B cell (primary cell): ENCODE data around the gene UMODL1. TPM values are rescaled to one million over a fixed set of nuclear protein-coding genes. Genes with fewer than 3 reads are reported as not detected.
A peak's percentile ranks its signal among the peaks of the same experiment; 100 is the strongest.
"Not testable (repeated sequence)": the region's sequence is repeated elsewhere in the genome, so short reads cannot be mapped to it uniquely, and the experiment has no call there.

ENCODE experiments used
- ATAC-seq: fragments of 200-7000 bp; cut with Tn5 transposase; one replicate; pipeline ENCODE4 v1.10.0; 2021; ENCODE audit warnings: low read depth, mild to moderate bottlenecking, moderate number of reproducible peaks, moderate library complexity
- CTCF ChIA-PET: fragments of 350-600 bp; sonication (Branson Sonifier 250); formaldehyde crosslinking; loops from one replicate; lab custom pipeline; 2021; ENCODE audit warnings: antibody characterized with exemption, inconsistent platforms; lab: Charles Lee
- POLR2A ChIA-PET: fragments of 350-600 bp; sonication (Branson Sonifier 250); formaldehyde crosslinking; loops from one replicate; lab custom pipeline; 2021; ENCODE audit warnings: antibody characterized with exemption; lab: Charles Lee
- DNase-seq: peaks from one replicate; pipeline ENCODE4 v3.0.0; 2013
- H2AFZ ChIP-seq: 2 replicates; pipeline ENCODE4 v1.6.1; 2012; ENCODE audit warnings: mild to moderate bottlenecking, low read depth, low read length; ENCODE audit not compliant: insufficient read depth, poor library complexity, severe bottlenecking
- H3K27ac ChIP-seq, 2 donors: 1 replicate in 1 of 2; 2 replicates in 1 of 2; pipeline ENCODE4 v1.5.1; 2012 to 2013; ENCODE audit warnings: low read length in 2 of 2, mild to moderate bottlenecking in 2 of 2, moderate library complexity in 1 of 2
- H3K27me3 ChIP-seq, 4 experiments: fragments of 200-600 bp in 1 of 4; sonication (generic) in 1 of 4; replicated peaks in 1 of 4; 1 replicate in 2 of 4; 2 replicates in 2 of 4; pipeline versions ENCODE4 v1.6.1 to v1.7.0; 2013 to 2016; ENCODE audit warnings: low read length in 3 of 4, mild to moderate bottlenecking in 2 of 4, mixed read lengths in 1 of 4, moderate library complexity in 1 of 4; ENCODE audit not compliant: insufficient read depth in 4 of 4, control insufficient read depth in 3 of 4; ENCODE audit errors: control extremely low read depth in 1 of 4
- H3K36me3 ChIP-seq, 2 experiments: replicated peaks in 1 of 2; 1 replicate in 1 of 2; 2 replicates in 1 of 2; pipeline versions ENCODE4 v1.6.1 to v1.7.1; 2013; ENCODE audit warnings: low read length in 1 of 2; ENCODE audit not compliant: insufficient read depth in 2 of 2, control insufficient read depth in 1 of 2; ENCODE audit errors: control extremely low read depth in 1 of 2, extremely low read depth in 1 of 2
- H3K4me1 ChIP-seq, 2 donors: fragments of 200-600 bp in 1 of 2; sonication (generic) in 1 of 2; 1 replicate in 1 of 2; 2 replicates in 1 of 2; pipeline versions ENCODE4 v1.5.1 to v1.6.1; 2013 to 2017; ENCODE audit warnings: low read length in 2 of 2; ENCODE audit not compliant: control insufficient read depth in 2 of 2, insufficient read depth in 2 of 2
- H3K4me2 ChIP-seq: replicated peaks from 2 replicates; pipeline ENCODE3; 2012; ENCODE audit warnings: mild to moderate bottlenecking, low read depth, low read length; ENCODE audit not compliant: poor library complexity, severe bottlenecking
- H3K4me3 ChIP-seq, 5 experiments: fragments of 200-600 bp in 1 of 5; sonication (generic) in 1 of 5; 1 replicate in 3 of 5; 2 replicates in 2 of 5; pipeline versions ENCODE4 v1.5.1 to v1.7.0; 2011 to 2016; ENCODE audit warnings: low read length in 4 of 5, mild to moderate bottlenecking in 4 of 5, low read depth in 2 of 5, control low read depth in 1 of 5, moderate library complexity in 1 of 5; ENCODE audit not compliant: insufficient read depth in 1 of 5; ENCODE audit errors: control extremely low read depth in 1 of 5, extremely low read depth in 1 of 5
- H3K79me2 ChIP-seq: fragments of 200-600 bp; sonication (generic); one replicate; pipeline ENCODE4 v1.6.0; 2016; ENCODE audit warnings: low read length; ENCODE audit not compliant: control insufficient read depth, insufficient read depth
- H3K9ac ChIP-seq: fragments of 200-600 bp; sonication (generic); 2 replicates; pipeline ENCODE4 v1.6.1; 2017; ENCODE audit warnings: mild to moderate bottlenecking, low read length, moderate library complexity
- H3K9me3 ChIP-seq, 3 donors: one replicate each; pipeline versions ENCODE4 v1.6.1 to v1.7.1; 2013; ENCODE audit warnings: low read length in 2 of 3; ENCODE audit not compliant: control insufficient read depth in 2 of 3, insufficient read depth in 1 of 3; ENCODE audit errors: control extremely low read depth in 1 of 3
- H4K20me1 ChIP-seq: 2 replicates; pipeline ENCODE4 v1.6.0; 2012; ENCODE audit warnings: mild to moderate bottlenecking, low read length; ENCODE audit not compliant: insufficient read depth, control insufficient read depth, poor library complexity, severe bottlenecking
- H3K27ac Mint-ChIP-seq: one replicate; pipeline ENCODE4 v1.8.0; 2021; ENCODE audit warnings: mixed read lengths
- H3K27me3 Mint-ChIP-seq: one replicate; pipeline ENCODE4 v1.8.0; 2021; ENCODE audit warnings: mixed read lengths
- H3K4me1 Mint-ChIP-seq: one replicate; pipeline ENCODE4 v1.8.0; 2021; ENCODE audit warnings: mixed read lengths
- H3K4me3 Mint-ChIP-seq: one replicate; pipeline ENCODE4 v1.8.0; 2021; ENCODE audit warnings: mixed read lengths
- H3K9me3 Mint-ChIP-seq: one replicate; pipeline ENCODE4 v1.8.0; 2022; ENCODE audit warnings: mixed read lengths; ENCODE audit not compliant: insufficient read depth
- EZH2 ChIP-seq: IDR thresholded peaks from 2 replicates; pipeline ENCODE4 v1.6.1; 2012; ENCODE audit warnings: borderline replicate concordance, low read depth, mild to moderate bottlenecking, moderate library complexity, low read length; ENCODE audit not compliant: insufficient read depth, poor library complexity, severe bottlenecking
- WGBS: methylation state at CpG from one replicate; pipeline ENCODE4 v1.1.5; 2013; ENCODE audit warnings: missing lambda C conversion rate; ENCODE audit not compliant: insufficient coverage; 5-methylcytosine and 5-hydroxymethylcytosine counted together
- intact Hi-C: fragments of 100-400 bp; cut with micrococcal nuclease; formaldehyde crosslinking; loops from one replicate; pipeline ENCODE4 v1.10.0; 2022
- polyA plus RNA-seq: library from polyadenylated mRNA; depleted of rRNA; stranded (reverse); fragments of >200 nt; gene quantifications from 2 replicates; pipeline ENCODE4 v1.2.3, GENCODE V29; 2012
- total RNA-seq, 2 donors: library from RNA; stranded (reverse); fragments of 120-200 nt in 1 of 2; gene quantifications; 1 replicate in 1 of 2; 2 replicates in 1 of 2; pipeline versions ENCODE4 v1.2.3 to v1.2.4, GENCODE V29; 2013 to 2022
- TF ChIP-seq, protein P1 (sequence below): fragments of 200-600 bp; IDR thresholded peaks from one replicate; pipeline ENCODE4 v1.8.0; 2022; ENCODE audit warnings: antibody characterized with exemption, mild to moderate bottlenecking

UMODL1 gene
- total and polyA plus RNA-seq, 2 donors (not counting 1 experiment from before 2014, with no cell fraction given) = 0.10 to 0.49 TPM

DNA sequence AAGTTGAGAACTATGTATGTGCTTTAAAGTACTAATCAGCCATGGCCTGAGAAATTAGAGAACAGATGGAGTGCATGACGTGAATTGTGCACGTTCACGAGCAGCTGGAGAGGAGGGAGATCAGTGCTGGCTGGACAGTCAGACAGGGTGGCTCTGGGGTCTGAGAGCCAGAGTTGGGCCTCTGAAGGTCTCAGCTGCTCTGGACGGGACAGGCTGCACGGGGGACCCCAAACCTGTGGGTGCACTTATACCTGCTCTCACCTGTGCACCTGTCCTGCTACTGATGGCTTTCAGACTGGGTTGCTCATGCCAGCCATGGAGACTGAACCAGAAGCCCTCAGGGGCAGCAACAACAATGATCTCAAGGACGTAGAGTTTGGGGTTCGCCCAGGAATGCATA is 43.5 kb downstream of the UMODL1 start:
- no peak overlapping the region for H2AFZ ChIP-seq
- peaks cover 22% of the 10 kb centered on the region for H3K27me3 Mint-ChIP-seq
- peaks cover 23 to 26% of the 10 kb centered on the region in 2 donors for H3K4me1 ChIP-seq
- H3K9me3 Mint-ChIP-seq = no peaks in the 10 kb centered on the region
- H3K4me1 Mint-ChIP-seq = peaks cover 35% of the 10 kb centered on the region
- H3K9me3 ChIP-seq = no peaks in the 10 kb centered on the region
- H3K4me2 ChIP-seq = no peak overlapping the region
- ChIA-PET CTCF (interaction anchor here (0.9 to 6.2 kb wide), 4 partner anchors 107 to 298 kb away, joined by 3 to 117 read pairs (median 4); no protein-coding TSS in a partner anchor), POLR2A (no interaction called here)
- H3K4me3 ChIP-seq = no peak overlapping the region
- ATAC-seq = no peak
- no peak overlapping the region for H3K4me3 Mint-ChIP-seq
- H3K27ac ChIP-seq = no peak overlapping the region
- no peaks in the 10 kb centered on the region for H4K20me1 ChIP-seq
- intact Hi-C loops = loop anchor here (5.0 kb wide), 3 partner anchors 152 to 832 kb away; no protein-coding TSS in a partner anchor
- H3K36me3 ChIP-seq = no peaks in the 10 kb centered on the region
- H3K9ac ChIP-seq = no peak overlapping the region
- no peak for DNase-seq
- no peak overlapping the region for H3K27ac Mint-ChIP-seq
- peaks cover 0 to 43% (median 12%) of the 10 kb centered on the region in 4 experiments for H3K27me3 ChIP-seq
- TF ChIP-seq, protein P1, sequence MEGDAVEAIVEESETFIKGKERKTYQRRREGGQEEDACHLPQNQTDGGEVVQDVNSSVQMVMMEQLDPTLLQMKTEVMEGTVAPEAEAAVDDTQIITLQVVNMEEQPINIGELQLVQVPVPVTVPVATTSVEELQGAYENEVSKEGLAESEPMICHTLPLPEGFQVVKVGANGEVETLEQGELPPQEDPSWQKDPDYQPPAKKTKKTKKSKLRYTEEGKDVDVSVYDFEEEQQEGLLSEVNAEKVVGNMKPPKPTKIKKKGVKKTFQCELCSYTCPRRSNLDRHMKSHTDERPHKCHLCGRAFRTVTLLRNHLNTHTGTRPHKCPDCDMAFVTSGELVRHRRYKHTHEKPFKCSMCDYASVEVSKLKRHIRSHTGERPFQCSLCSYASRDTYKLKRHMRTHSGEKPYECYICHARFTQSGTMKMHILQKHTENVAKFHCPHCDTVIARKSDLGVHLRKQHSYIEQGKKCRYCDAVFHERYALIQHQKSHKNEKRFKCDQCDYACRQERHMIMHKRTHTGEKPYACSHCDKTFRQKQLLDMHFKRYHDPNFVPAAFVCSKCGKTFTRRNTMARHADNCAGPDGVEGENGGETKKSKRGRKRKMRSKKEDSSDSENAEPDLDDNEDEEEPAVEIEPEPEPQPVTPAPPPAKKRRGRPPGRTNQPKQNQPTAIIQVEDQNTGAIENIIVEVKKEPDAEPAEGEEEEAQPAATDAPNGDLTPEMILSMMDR = no peak
- no peak for TF ChIP-seq EZH2
- WGBS = 84% methylated on average over 7 of the region's 7 CpGs
- H3K79me2 ChIP-seq = no peaks in the 10 kb centered on the region

DNA sequence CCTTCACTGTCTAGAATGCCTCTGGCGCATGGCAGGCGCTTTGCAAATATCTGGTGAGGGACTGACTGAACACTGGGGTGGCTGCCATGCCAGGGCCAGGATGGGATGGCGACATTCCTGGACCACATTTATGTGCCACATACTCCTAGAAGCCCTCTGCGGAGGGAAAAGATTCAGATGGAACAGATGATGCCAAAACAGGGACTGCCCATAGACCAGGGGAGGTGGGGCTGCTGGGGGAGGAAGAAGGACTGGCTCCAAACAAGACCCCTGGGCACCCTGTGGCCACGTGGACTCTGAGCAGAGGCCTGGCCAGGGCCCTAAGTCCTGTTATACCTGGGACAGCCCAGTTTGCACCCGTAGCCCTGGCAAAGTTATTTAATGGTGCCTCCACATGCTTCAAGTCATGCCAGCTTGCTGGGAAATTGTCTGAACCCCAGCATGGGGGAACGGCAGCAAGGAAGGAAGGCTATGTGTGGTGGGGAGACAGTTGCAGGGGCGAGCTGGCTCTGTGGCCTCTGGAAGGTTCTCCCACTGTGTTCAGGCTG is 44.1 kb downstream of the UMODL1 start:
- Histone ChIP-seq H3K27me3 (peaks cover 0 to 45% (median 15%) of the 10 kb centered on the region in 4 experiments), H2AFZ (no peak overlapping the region), H3K4me1 (peaks cover 27 to 29% of the 10 kb centered on the region in 2 donors), H3K4me3 (no peak overlapping the region), H3K36me3 (no peaks in the 10 kb centered on the region), H4K20me1 (no peaks in the 10 kb centered on the region), H3K4me2 (no peak overlapping the region), H3K79me2 (no peaks in the 10 kb centered on the region), H3K27ac (no peak overlapping the region), H3K9me3 (no peaks in the 10 kb centered on the region), H3K9ac (no peak overlapping the region)
- no peak for TF ChIP-seq EZH2
- TF ChIP-seq, protein P1 = no peak
- Mint-ChIP-seq H3K27ac (peak overlapping the region; percentile 11), H3K9me3 (no peaks in the 10 kb centered on the region), H3K4me3 (no peak overlapping the region), H3K27me3 (peaks cover 25% of the 10 kb centered on the region), H3K4me1 (peaks cover 40% of the 10 kb centered on the region)
- intact Hi-C loops = loop anchor here (5.0 kb wide), 3 partner anchors 153 to 833 kb away; no protein-coding TSS in a partner anchor
- DNase-seq (no peak), ATAC-seq (no peak)
- CTCF ChIA-PET = interaction anchor here (0.9 to 6.2 kb wide), 7 partner anchors 7 to 832 kb away, joined by 3 to 117 read pairs (median 27); partner anchors contain the start of gene ZBTB21
- 93% methylated on average over 8 of the region's 8 CpGs for WGBS
- POLR2A ChIA-PET = interaction anchor here (0.6 kb wide), 1 partner anchor 101 kb away, joined by 5 read pairs; no protein-coding TSS in a partner anchor

DNA sequence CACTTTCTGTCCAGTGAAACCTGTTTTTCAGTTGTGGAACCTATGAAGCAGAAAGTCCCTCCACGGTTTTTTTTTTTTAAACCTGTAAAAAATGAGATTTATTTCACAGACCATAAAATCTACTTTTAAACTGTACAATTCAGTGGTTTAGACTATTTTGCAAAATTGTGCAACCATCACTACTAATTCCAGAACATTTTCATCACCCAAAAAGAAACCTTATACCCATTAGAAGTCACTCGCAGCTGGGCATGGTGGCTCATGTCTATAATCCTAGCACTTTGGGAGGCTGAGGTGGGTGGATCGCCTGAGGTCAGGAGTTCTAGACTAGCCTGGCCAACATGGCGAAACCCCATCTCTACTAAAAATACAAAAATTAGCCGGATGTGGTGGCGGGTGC is 45.4 kb downstream of the UMODL1 start:
- not testable (repeated sequence) for H3K27ac Mint-ChIP-seq, H4K20me1 ChIP-seq, H3K27ac ChIP-seq, H3K9me3 Mint-ChIP-seq, H3K4me2 ChIP-seq, H3K4me3 ChIP-seq, H3K9me3 ChIP-seq, ATAC-seq, DNase-seq, H3K79me2 ChIP-seq, H3K36me3 ChIP-seq, H2AFZ ChIP-seq, H3K9ac ChIP-seq, H3K4me3 Mint-ChIP-seq
- Histone ChIP-seq H3K27me3 (peaks cover 0 to 57% (median 22%) of the 10 kb centered on the region in 4 experiments), H3K4me1 (peaks cover 40 to 42% of the 10 kb centered on the region in 2 donors)
- intact Hi-C loops = loop anchor here (5.0 kb wide), 3 partner anchors 154 to 834 kb away; no protein-coding TSS in a partner anchor
- 90% methylated on average over 3 of the region's 6 CpGs for WGBS
- CTCF ChIA-PET = interaction anchor here (0.8 to 6.2 kb wide), 27 partner anchors 9 to 834 kb away, joined by 3 to 117 read pairs (median 9); partner anchors contain the start of genes PRDM15 and ZBTB21
- Mint-ChIP-seq H3K4me1 (peaks cover 54% of the 10 kb centered on the region), H3K27me3 (peaks cover 34% of the 10 kb centered on the region)
- POLR2A ChIA-PET = interaction anchor here (1.4 kb wide), 1 partner anchor 21 kb away, joined by 4 read pairs; no protein-coding TSS in a partner anchor
